ENCODE measurements around the gene PDE4D. TPM values are rescaled to one million over a fixed set of nuclear protein-coding genes. Genes with fewer than 3 reads are reported as not detected.

Gene PDE4D
- total and polyA plus RNA-seq, 4 donors = 12.8 to 167 (median 44.5) TPM

DNA sequence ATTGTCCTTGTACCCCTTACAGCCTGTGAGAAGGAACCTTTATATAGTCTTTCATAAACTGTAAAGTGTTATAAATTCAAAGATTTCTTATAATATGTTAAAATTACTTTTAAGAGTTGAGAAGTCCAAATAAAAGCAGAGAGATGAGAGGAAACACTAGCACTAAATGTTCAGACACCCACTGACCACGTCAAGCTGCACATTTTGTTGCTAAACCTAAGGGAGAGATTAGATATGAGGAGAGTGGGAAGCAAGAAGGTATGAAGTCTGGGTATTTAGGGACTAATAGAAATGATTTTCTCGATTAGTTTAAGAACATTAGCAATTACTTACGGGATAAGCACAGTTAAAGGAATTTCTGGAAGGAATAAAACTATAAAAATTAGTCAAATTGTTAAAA, 803.8 kb downstream of the PDE4D start:
- Histone ChIP-seq H3K27ac (ENCODE audit: low read depth in 1 of 2, low read length in 1 of 2) (no peak overlapping the region), H3K27me3 (ENCODE audit: control insufficient read depth in 3 of 3, insufficient read depth in 3 of 3, low read length in 2 of 3) (no peaks in the 10 kb centered on the region), H3K4me1 (ENCODE audit: control insufficient read depth in 5 of 5, insufficient read depth in 5 of 5, low read length in 5 of 5) (peaks cover 0 to 52% (median 14%) of the 10 kb centered on the region in 5 donors), H3K4me3 (no peak overlapping the region), H3K9ac (ENCODE audit: insufficient read depth in 1 of 2, low read length in 2 of 2) (no peak overlapping the region), H3K36me3 (ENCODE audit: control insufficient read depth in 4 of 4, insufficient read depth in 4 of 4, low read length in 4 of 4) (peaks cover 0 to 3% (median 0%) of the 10 kb centered on the region in 4 donors), H3K9me3 (ENCODE audit: control insufficient read depth in 4 of 4, insufficient read depth in 3 of 4, low read length in 3 of 4) (no peaks in the 10 kb centered on the region)
- DNase-seq = no peak
- ATAC-seq (ENCODE audit: insufficient read depth, low FRiP score) = no peak
- TF ChIP-seq CTCF (IDR thresholded peaks at IDR 0.05; ENCODE audit: control extremely low read depth, extremely low read depth) = no peak
- 85 to 89% methylated on average over 3 of the region's 3 CpGs for WGBS, 2 donors

DNA sequence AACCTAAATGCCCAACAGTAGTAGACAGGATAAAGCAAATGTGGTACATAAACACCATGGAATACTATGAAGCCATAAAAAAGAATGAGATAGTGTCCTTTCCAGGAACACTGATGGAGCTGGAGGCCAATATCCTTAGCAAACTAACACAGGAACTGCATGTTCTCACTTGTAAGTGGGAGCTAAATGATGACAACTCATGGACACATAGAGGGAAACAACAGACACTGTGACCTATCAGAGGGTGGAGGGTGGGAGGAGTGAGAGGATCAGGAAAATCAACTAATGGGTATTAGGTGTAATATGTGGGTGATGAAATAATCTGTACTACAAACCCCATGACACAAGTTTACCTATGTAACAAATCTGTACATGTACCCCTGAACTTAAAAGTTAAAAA, 805.0 kb downstream of the PDE4D start:
- TF ChIP-seq CTCF (IDR thresholded peaks at IDR 0.05; ENCODE audit: control extremely low read depth, extremely low read depth) = no peak
- no peaks in the 10 kb centered on the region for H3K27me3 ChIP-seq (ENCODE audit: control insufficient read depth in 3 of 3, insufficient read depth in 3 of 3, low read length in 2 of 3)
- peaks cover 0 to 46% (median 12%) of the 10 kb centered on the region in 5 donors for H3K4me1 ChIP-seq (ENCODE audit: control insufficient read depth in 5 of 5, insufficient read depth in 5 of 5, low read length in 5 of 5)
- peaks cover 0 to 3% (median 0%) of the 10 kb centered on the region in 4 donors for H3K36me3 ChIP-seq (ENCODE audit: control insufficient read depth in 4 of 4, insufficient read depth in 4 of 4, low read length in 4 of 4)
- DNase-seq (no peak), ATAC-seq (ENCODE audit: insufficient read depth, low FRiP score) (no peak)
- no peak overlapping the region for H3K4me3 ChIP-seq
- H3K9ac ChIP-seq (ENCODE audit: insufficient read depth in 1 of 2, low read length in 2 of 2) = no peak overlapping the region
- no peaks in the 10 kb centered on the region for H3K9me3 ChIP-seq (ENCODE audit: control insufficient read depth in 4 of 4, insufficient read depth in 3 of 4, low read length in 3 of 4)
- H3K27ac ChIP-seq (ENCODE audit: low read depth in 1 of 2, low read length in 1 of 2) = peak overlapping the region in 1 of 2 donors; percentile 21

DNA sequence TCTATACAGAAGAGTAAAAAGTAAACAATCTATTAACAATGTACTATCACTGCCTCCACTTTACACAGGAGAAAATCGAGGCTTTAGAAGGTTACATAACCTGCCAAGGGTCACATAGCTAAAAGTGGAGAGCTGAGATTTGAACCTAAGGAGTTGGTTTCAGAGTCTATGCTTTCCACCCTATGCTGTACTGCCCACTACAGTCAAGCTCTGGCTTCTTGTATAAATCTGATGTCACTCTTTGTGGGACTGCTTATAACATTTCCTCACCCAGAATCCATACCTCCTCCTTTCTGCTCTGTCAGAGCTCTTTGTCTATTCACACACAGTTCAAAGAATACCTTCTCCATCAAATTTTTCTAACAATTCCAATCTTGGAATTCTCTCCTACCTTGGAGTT, 807.5 kb downstream of the PDE4D start:
- WGBS, 2 donors = 51 to 79% methylated on average over 1 of the region's 1 CpG
- no peak for TF ChIP-seq CTCF (IDR thresholded peaks at IDR 0.05; ENCODE audit: control extremely low read depth, extremely low read depth)

DNA sequence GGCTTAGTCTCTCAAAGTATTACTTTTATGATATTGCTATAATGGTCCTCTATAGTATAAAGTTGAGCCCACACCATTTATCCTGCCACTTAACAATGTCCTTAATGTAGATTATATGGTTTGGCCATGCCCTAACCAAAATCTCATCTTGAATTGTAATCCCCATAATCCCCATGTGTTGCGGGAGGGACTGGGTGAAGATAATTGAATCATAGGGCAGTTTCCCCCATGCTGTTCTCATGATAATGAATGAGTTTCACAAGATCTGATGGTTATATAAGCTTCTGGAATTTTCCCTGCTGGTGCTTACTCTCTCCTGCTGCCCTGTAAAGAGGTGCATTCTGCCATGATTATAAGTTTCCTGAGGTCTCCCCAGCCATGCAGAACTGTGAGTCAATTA, 811.8 kb downstream of the PDE4D start:
- Histone ChIP-seq H3K27ac (ENCODE audit: low read depth in 1 of 2, low read length in 1 of 2) (no peak overlapping the region), H3K9me3 (ENCODE audit: control insufficient read depth in 4 of 4, insufficient read depth in 3 of 4, low read length in 3 of 4) (no peaks in the 10 kb centered on the region), H3K36me3 (ENCODE audit: control insufficient read depth in 4 of 4, insufficient read depth in 4 of 4, low read length in 4 of 4) (no peaks in the 10 kb centered on the region), H3K9ac (ENCODE audit: insufficient read depth in 1 of 2, low read length in 2 of 2) (no peak overlapping the region), H3K4me3 (no peak overlapping the region), H3K4me1 (ENCODE audit: control insufficient read depth in 5 of 5, insufficient read depth in 5 of 5, low read length in 5 of 5) (peaks cover 0 to 7% (median 4%) of the 10 kb centered on the region in 5 donors), H3K27me3 (ENCODE audit: control insufficient read depth in 3 of 3, insufficient read depth in 3 of 3, low read length in 2 of 3) (no peaks in the 10 kb centered on the region)
- DNase-seq (no peak), ATAC-seq (ENCODE audit: insufficient read depth, low FRiP score) (no peak)
- 97 to 100% methylated on average over 1 of the region's 1 CpG for WGBS, 2 donors
- no peak for TF ChIP-seq CTCF (IDR thresholded peaks at IDR 0.05; ENCODE audit: control extremely low read depth, extremely low read depth)

More for the DNA sequence above, 807.5 kb downstream of the PDE4D start:
- Histone ChIP-seq H3K36me3 (ENCODE audit: control insufficient read depth in 4 of 4, insufficient read depth in 4 of 4, low read length in 4 of 4) (peaks cover 0 to 3% (median 0%) of the 10 kb centered on the region in 4 donors), H3K9me3 (ENCODE audit: control insufficient read depth in 4 of 4, insufficient read depth in 3 of 4, low read length in 3 of 4) (no peaks in the 10 kb centered on the region), H3K27me3 (ENCODE audit: control insufficient read depth in 3 of 3, insufficient read depth in 3 of 3, low read length in 2 of 3) (no peaks in the 10 kb centered on the region), H3K27ac (ENCODE audit: low read depth in 1 of 2, low read length in 1 of 2) (no peak overlapping the region), H3K4me1 (ENCODE audit: control insufficient read depth in 5 of 5, insufficient read depth in 5 of 5, low read length in 5 of 5) (peaks cover 0 to 24% (median 4%) of the 10 kb centered on the region in 5 donors), H3K9ac (ENCODE audit: insufficient read depth in 1 of 2, low read length in 2 of 2) (no peak overlapping the region), H3K4me3 (no peak overlapping the region)
- ATAC-seq (ENCODE audit: insufficient read depth, low FRiP score) (no peak), DNase-seq (no peak)

All from lung (tissue), 12 donors.